Loucy (cell line): ENCODE results near the gene LENG9.
"Not testable (repeated sequence)": the region's sequence is repeated elsewhere in the genome, so short reads cannot be mapped to it uniquely, and the experiment has no call there.

Experiments
- H2AFZ ChIP-seq: fragments of 200-600 bp; sonication (generic); 2 replicates; pipeline ENCODE4 v1.6.0; 2016; ENCODE audit warnings: antibody characterized with exemption, mild to moderate bottlenecking, low read length, moderate library complexity
- H3F3A ChIP-seq: fragments of 200-600 bp; 2 replicates; pipeline ENCODE4 v1.6.0; 2016; ENCODE audit warnings: antibody characterized with exemption, low read depth, mild to moderate bottlenecking
- H3K27me3 ChIP-seq: fragments of 200-600 bp; sonication (generic); 2 replicates; pipeline ENCODE4 v1.6.1; 2014; ENCODE audit warnings: low read length, mild to moderate bottlenecking; ENCODE audit not compliant: insufficient read depth, poor library complexity, severe bottlenecking
- H3K36me3 ChIP-seq: fragments of 200-600 bp; sonication (generic); 2 replicates; pipeline ENCODE4 v1.6.1; 2016; ENCODE audit warnings: low read length; ENCODE audit not compliant: insufficient read depth
- H3K4me1 ChIP-seq: fragments of 200-600 bp; sonication (generic); 2 replicates; pipeline ENCODE4 v1.5.1; 2014; ENCODE audit warnings: low read length, mild to moderate bottlenecking; ENCODE audit not compliant: insufficient read depth, poor library complexity, severe bottlenecking
- H3K4me2 ChIP-seq: fragments of 200-600 bp; sonication (generic); 2 replicates; pipeline ENCODE4 v1.6.0; 2014; ENCODE audit warnings: antibody characterized with exemption, low read length, low read depth, mild to moderate bottlenecking; ENCODE audit not compliant: poor library complexity, severe bottlenecking
- H3K4me3 ChIP-seq: fragments of 200-600 bp; sonication (generic); 2 replicates; pipeline ENCODE4 v1.5.1; 2014; ENCODE audit warnings: low read length, mild to moderate bottlenecking, mixed read lengths; ENCODE audit not compliant: poor library complexity, severe bottlenecking
- H3K79me2 ChIP-seq: fragments of 200-600 bp; sonication (generic); 2 replicates; pipeline ENCODE4 v1.6.1; 2014; ENCODE audit warnings: low read length; ENCODE audit not compliant: insufficient read depth
- H3K9ac ChIP-seq: fragments of 200-600 bp; sonication (generic); 2 replicates; pipeline ENCODE4 v1.6.0; 2014; ENCODE audit warnings: mild to moderate bottlenecking, low read depth, low read length, moderate library complexity; ENCODE audit not compliant: poor library complexity, severe bottlenecking
- H3K9me2 ChIP-seq: fragments of 200-600 bp; sonication (generic); replicated peaks from 2 replicates; pipeline ENCODE4 v1.6.1; 2016; ENCODE audit warnings: low read depth, low read length, mixed read lengths
- H3K9me3 ChIP-seq: fragments of 200-600 bp; sonication (generic); 2 replicates; pipeline ENCODE4 v1.6.1; 2014; ENCODE audit warnings: mild to moderate bottlenecking, antibody characterized with exemption, low read length, low read depth; ENCODE audit not compliant: insufficient read depth
- H4K20me1 ChIP-seq: fragments of 200-600 bp; sonication (generic); 2 replicates; pipeline ENCODE4 v1.6.0; 2014; ENCODE audit warnings: antibody characterized with exemption, low read length, mild to moderate bottlenecking; ENCODE audit not compliant: insufficient read depth, poor library complexity, severe bottlenecking
- EZH2phosphoT487 ChIP-seq: fragments of 200-600 bp; IDR thresholded peaks from 2 replicates; pipeline ENCODE4 v1.6.1; 2018; ENCODE audit warnings: antibody characterized with exemption, mild to moderate bottlenecking, moderate library complexity, borderline replicate concordance
- TF ChIP-seq, protein P1 (sequence below): fragments of 200-600 bp; sonication (generic); conservative IDR thresholded peaks from 2 replicates; pipeline ENCODE4 v1.5.1; 2014; ENCODE audit warnings: mild to moderate bottlenecking, antibody characterized with exemption, low read length

LENG9 gene

DNA sequence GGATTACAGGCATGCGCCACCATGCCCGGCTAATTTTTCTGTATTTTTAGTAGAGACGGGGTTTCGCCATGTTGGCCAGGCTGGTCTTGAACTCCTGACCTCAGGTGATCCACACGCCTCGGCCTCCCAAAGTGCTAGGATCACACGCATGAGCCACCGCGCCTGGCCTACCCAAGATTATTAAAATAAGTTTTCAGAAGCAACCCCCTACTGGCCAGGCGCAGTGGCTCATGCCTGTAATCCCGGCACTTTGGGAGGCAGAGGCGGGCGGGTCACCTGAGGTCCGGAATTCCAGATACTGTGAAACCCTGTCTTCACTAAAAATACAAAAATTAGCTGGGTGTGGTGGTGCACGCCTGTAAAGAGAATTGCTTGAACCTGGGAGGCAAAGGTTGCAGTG, 17.2 kb downstream of the LENG9 start:
- not testable (repeated sequence) for H3K4me3 ChIP-seq, H3K9me2 ChIP-seq, H3K9me3 ChIP-seq, H3K4me2 ChIP-seq, H2AFZ ChIP-seq, H3K9ac ChIP-seq, H3F3A ChIP-seq, H3K36me3 ChIP-seq, H3K27me3 ChIP-seq
- Histone ChIP-seq H3K4me1 (peaks cover 26% of the 10 kb centered on the region), H4K20me1 (peaks cover 32% of the 10 kb centered on the region), H3K79me2 (peaks cover 47% of the 10 kb centered on the region)
- TF ChIP-seq, protein P1, sequence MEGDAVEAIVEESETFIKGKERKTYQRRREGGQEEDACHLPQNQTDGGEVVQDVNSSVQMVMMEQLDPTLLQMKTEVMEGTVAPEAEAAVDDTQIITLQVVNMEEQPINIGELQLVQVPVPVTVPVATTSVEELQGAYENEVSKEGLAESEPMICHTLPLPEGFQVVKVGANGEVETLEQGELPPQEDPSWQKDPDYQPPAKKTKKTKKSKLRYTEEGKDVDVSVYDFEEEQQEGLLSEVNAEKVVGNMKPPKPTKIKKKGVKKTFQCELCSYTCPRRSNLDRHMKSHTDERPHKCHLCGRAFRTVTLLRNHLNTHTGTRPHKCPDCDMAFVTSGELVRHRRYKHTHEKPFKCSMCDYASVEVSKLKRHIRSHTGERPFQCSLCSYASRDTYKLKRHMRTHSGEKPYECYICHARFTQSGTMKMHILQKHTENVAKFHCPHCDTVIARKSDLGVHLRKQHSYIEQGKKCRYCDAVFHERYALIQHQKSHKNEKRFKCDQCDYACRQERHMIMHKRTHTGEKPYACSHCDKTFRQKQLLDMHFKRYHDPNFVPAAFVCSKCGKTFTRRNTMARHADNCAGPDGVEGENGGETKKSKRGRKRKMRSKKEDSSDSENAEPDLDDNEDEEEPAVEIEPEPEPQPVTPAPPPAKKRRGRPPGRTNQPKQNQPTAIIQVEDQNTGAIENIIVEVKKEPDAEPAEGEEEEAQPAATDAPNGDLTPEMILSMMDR = 0 out of 2 replicates have a peak, but pooled peaks have one; percentile 13

DNA sequence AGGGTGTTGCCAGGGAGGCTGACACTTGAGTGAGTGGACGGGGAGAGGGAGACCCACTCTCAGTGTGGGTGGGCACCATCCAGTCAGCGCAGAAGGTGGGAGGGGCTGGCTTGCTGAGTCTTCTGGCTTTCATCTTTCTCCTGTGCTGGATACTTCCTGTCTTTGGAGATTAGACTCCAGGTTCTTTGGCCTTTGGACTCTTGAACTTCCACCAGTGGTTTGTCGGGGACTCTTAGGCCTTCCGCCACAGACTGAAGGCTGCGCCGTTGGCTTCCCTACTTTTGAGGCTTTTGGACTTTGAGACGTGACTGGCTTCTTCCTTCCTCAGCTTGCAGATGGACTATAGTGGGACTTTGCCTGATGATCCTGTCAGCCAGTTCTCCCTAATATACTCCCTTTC, 18.8 kb downstream of the LENG9 start:
- H3K27me3 ChIP-seq = no peaks in the 10 kb centered on the region
- no peaks in the 10 kb centered on the region for H3K9me3 ChIP-seq
- H3K9ac ChIP-seq = no peak overlapping the region
- no peak overlapping the region for H3K4me3 ChIP-seq
- H3K79me2 ChIP-seq = peaks cover 31% of the 10 kb centered on the region
- H3K4me1 ChIP-seq = peaks cover 10% of the 10 kb centered on the region
- no peak overlapping the region for H3K4me2 ChIP-seq
- no peaks in the 10 kb centered on the region for H3K9me2 ChIP-seq
- H4K20me1 ChIP-seq = peaks cover 16% of the 10 kb centered on the region
- H2AFZ ChIP-seq = no peak overlapping the region
- TF ChIP-seq, protein P1 = no peak
- no peak for TF ChIP-seq EZH2phosphoT487
- H3K36me3 ChIP-seq = no peaks in the 10 kb centered on the region
- H3F3A ChIP-seq = no peaks in the 10 kb centered on the region

DNA sequence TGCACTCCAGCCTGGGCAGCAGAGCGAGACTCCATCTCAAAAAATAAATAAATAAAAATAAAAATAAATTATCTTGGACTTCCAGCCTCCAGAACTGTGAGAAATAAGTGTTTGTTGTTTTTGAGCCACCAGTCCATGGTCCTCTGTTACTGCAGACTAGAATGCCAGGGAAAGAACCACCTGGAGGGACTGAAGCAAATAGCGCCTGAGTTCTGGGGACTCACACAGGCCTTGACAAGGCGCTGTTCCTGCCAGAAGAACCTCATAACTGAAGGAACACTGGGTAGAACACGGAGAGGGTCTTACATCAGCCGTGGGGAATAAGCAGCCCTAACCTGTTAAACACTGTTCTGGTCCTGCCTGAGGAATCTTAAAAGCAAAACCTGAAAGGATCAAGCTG, 22.9 kb downstream of the LENG9 start:
- Histone ChIP-seq H3K4me2 (no peak overlapping the region), H3K9me3 (no peaks in the 10 kb centered on the region), H3K4me3 (no peak overlapping the region), H4K20me1 (no peaks in the 10 kb centered on the region), H2AFZ (no peak overlapping the region), H3K27me3 (no peaks in the 10 kb centered on the region), H3K4me1 (no peaks in the 10 kb centered on the region), H3K9ac (no peak overlapping the region), H3F3A (no peaks in the 10 kb centered on the region), H3K36me3 (no peaks in the 10 kb centered on the region), H3K79me2 (peaks cover 3% of the 10 kb centered on the region; the same call in 1 of the 2 replicates), H3K9me2 (no peaks in the 10 kb centered on the region)
- TF ChIP-seq, protein P1 = no peak
- no peak for TF ChIP-seq EZH2phosphoT487
